GM12878 (cell line): ENCODE data around the gene LHFPL2.

ENCODE experiments used
- BHLHE40 ChIP-seq, 2 experiments: fragments of 450-650 bp in 1 of 2; IDR thresholded peaks; 2 replicates each; pipeline ENCODE4 v1.6.1; 2011 to 2017; ENCODE audit warnings: low read depth in 2 of 2, borderline replicate concordance in 1 of 2, improper control_type of control experiment in 1 of 2, low read length in 1 of 2, mild to moderate bottlenecking in 1 of 2
- CBX5 ChIP-seq: sonication (generic); IDR thresholded peaks from 2 replicates; pipeline ENCODE4 v1.6.1; 2016; ENCODE audit warnings: low read depth, moderate library complexity, mild to moderate bottlenecking, inconsistent platforms
- CTCF ChIP-seq, 3 experiments: IDR thresholded peaks in 2 of 3; conservative IDR thresholded peaks in 1 of 3; 2 replicates each; pipeline ENCODE4 v1.5.1; 2011; ENCODE audit warnings: low read depth in 3 of 3, low read length in 3 of 3, mild to moderate bottlenecking in 3 of 3, control low read depth in 2 of 3, moderate library complexity in 2 of 3, inconsistent platforms in 1 of 3, mixed read lengths in 1 of 3; ENCODE audit not compliant: control insufficient read depth in 2 of 3, insufficient read depth in 1 of 3; ENCODE audit errors: extremely low read depth in 1 of 3
- JUND ChIP-seq: IDR thresholded peaks from 2 replicates; pipeline ENCODE4 v1.6.1; 2012; ENCODE audit warnings: low read depth, mild to moderate bottlenecking, low read length, improper control_type of control experiment, moderate library complexity
- POLR2A ChIP-seq: IDR thresholded peaks from 2 replicates; pipeline ENCODE4 v1.6.1; 2011; ENCODE audit warnings: low read depth, mild to moderate bottlenecking, low read length
- POLR2AphosphoS5 ChIP-seq: IDR thresholded peaks from 2 replicates; pipeline ENCODE4 v1.6.1; 2011; ENCODE audit warnings: mild to moderate bottlenecking, low read length, inconsistent platforms
- RAD21 ChIP-seq: IDR thresholded peaks from 2 replicates; pipeline ENCODE4 v1.6.1; 2011; ENCODE audit warnings: mild to moderate bottlenecking, low read depth, low read length, moderate library complexity; ENCODE audit not compliant: insufficient read depth
- REST ChIP-seq: IDR thresholded peaks from 2 replicates; pipeline ENCODE4 v1.6.1; 2012; ENCODE audit warnings: mild to moderate bottlenecking, low read depth, low read length
- SMAD5 ChIP-seq: IDR thresholded peaks from 2 replicates; pipeline ENCODE4 v1.6.1; 2016; ENCODE audit warnings: antibody characterized with exemption, low read depth
- TAF1 ChIP-seq: IDR thresholded peaks from 2 replicates; pipeline ENCODE4 v1.6.1; 2011; ENCODE audit warnings: mild to moderate bottlenecking, low read depth, low read length, borderline replicate concordance
- TCF12 ChIP-seq: IDR thresholded peaks from 2 replicates; pipeline ENCODE4 v1.6.1; 2011; ENCODE audit warnings: low read depth, mild to moderate bottlenecking, low read length
- ZBED1 ChIP-seq: IDR thresholded peaks from 2 replicates; pipeline ENCODE4 v1.6.1; 2016; ENCODE audit warnings: borderline replicate concordance
- TF ChIP-seq, protein P1 (sequence below): fragments of 450-650 bp; IDR thresholded peaks from 2 replicates; pipeline ENCODE4 v1.6.1; 2017; ENCODE audit warnings: mild to moderate bottlenecking

DNA sequence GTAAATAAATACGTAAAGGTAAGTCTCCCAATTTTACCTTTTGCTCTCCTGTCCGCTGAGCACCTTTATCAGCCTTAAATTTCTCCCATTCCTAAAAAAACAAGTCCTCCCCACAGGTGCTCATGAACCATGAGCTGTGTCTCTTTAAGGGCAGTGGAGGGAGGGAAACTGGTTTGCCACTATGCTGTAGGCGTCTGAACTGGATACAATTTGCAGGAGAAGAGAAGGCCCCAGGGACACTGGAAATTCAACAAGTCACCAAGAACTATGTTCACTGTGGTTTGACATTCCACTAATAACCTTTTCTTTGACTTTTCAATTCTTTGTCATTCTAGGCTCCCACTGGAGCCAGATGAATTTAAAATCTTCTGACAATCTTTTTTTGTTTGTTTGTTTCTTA lies 72.2 kb downstream of the LHFPL2 start:
- TF ChIP-seq CTCF (IDR thresholded peaks at IDR 0.05 in 2 of 3, conservative IDR thresholded peaks at IDR 0.05 in 1 of 3; ENCODE audit: control insufficient read depth in 2 of 3, extremely low read depth in 1 of 3, insufficient read depth in 1 of 3, low read depth in 3 of 3, low read length in 3 of 3) (no peak), SMAD5 (no peak), BHLHE40 (IDR thresholded peaks at IDR 0.05; ENCODE audit: borderline replicate concordance in 1 of 2, low read depth in 2 of 2, low read length in 1 of 2) (no peak), REST (no peak), TAF1 (no peak), POLR2A (no peak), TCF12 (no peak), JUND (no peak), POLR2AphosphoS5 (no peak), RAD21 (no peak), ZBED1 (no peak), CBX5 (no peak)
- TF ChIP-seq, protein P1, sequence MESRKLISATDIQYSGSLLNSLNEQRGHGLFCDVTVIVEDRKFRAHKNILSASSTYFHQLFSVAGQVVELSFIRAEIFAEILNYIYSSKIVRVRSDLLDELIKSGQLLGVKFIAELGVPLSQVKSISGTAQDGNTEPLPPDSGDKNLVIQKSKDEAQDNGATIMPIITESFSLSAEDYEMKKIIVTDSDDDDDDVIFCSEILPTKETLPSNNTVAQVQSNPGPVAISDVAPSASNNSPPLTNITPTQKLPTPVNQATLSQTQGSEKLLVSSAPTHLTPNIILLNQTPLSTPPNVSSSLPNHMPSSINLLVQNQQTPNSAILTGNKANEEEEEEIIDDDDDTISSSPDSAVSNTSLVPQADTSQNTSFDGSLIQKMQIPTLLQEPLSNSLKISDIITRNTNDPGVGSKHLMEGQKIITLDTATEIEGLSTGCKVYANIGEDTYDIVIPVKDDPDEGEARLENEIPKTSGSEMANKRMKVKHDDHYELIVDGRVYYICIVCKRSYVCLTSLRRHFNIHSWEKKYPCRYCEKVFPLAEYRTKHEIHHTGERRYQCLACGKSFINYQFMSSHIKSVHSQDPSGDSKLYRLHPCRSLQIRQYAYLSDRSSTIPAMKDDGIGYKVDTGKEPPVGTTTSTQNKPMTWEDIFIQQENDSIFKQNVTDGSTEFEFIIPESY, result no peak
